Effector CD8-positive, alpha-beta T cell (primary cell): ENCODE data around the gene AP1S3.

ENCODE experiments used
- DNase-seq: peaks from one replicate; lab custom pipeline; 2025; lab: John Stamatoyannopoulos, UW

Gene AP1S3

GRCh38 chr2:223760838-223761502 lies 76.4 kb downstream of the AP1S3 start:
- DNase-seq: peak; percentile 2

- no peak for DNase-seq
Measured at GRCh38 chr2:223759569-223760430, 77.6 kb downstream of the AP1S3 start.

GRCh38 chr2:223758131-223758840 lies 79.1 kb downstream of the AP1S3 start:
- no peak for DNase-seq

GRCh38 chr2:223753940-223754339 lies 83.4 kb downstream of the AP1S3 start:
- DNase-seq: no peak

- no peak for DNase-seq
Measured at GRCh38 chr2:223751012-223751411, 86.4 kb downstream of the AP1S3 start.

GRCh38 chr2:223747392-223748042 lies 89.9 kb downstream of the AP1S3 start:
- no peak for DNase-seq

GRCh38 chr2:223746611-223747010 lies 90.8 kb downstream of the AP1S3 start:
- no peak for DNase-seq

- DNase-seq: no peak
Measured at GRCh38 chr2:223744580-223744979, 92.8 kb downstream of the AP1S3 start.

- no peak for DNase-seq
Measured at GRCh38 chr2:223740679-223741078, 96.7 kb downstream of the AP1S3 start.

- no peak for DNase-seq
Measured at GRCh38 chr2:223737207-223737606, 100.2 kb downstream of the AP1S3 start.

- DNase-seq: no peak
Measured at GRCh38 chr2:223736488-223736887, 100.9 kb downstream of the AP1S3 start.

GRCh38 chr2:223735659-223736244 lies 101.6 kb downstream of the AP1S3 start:
- DNase-seq: no peak

GRCh38 chr2:223735035-223735640 lies 102.2 kb downstream of the AP1S3 start:
- no peak for DNase-seq

GRCh38 chr2:223734346-223734745 lies 103.0 kb downstream of the AP1S3 start:
- no peak for DNase-seq

- DNase-seq: no peak
Measured at GRCh38 chr2:223732346-223732745, 105.0 kb downstream of the AP1S3 start.

GRCh38 chr2:223731503-223731902 lies 105.9 kb downstream of the AP1S3 start:
- no peak for DNase-seq

GRCh38 chr2:223729781-223730180 lies 107.6 kb downstream of the AP1S3 start:
- DNase-seq: no peak

- no peak for DNase-seq
Measured at GRCh38 chr2:223727562-223727961, 109.8 kb downstream of the AP1S3 start.

- no peak for DNase-seq
Measured at GRCh38 chr2:223725986-223726970, 111.1 kb downstream of the AP1S3 start.

- DNase-seq: no peak
Measured at GRCh38 chr2:223725494-223725893, 111.9 kb downstream of the AP1S3 start.
